Suprapubic skin (tissue), 4 donors: ENCODE data around the gene MTIF3. TPM values are rescaled to one million over a fixed set of nuclear protein-coding genes. Genes with fewer than 3 reads are reported as not detected.

Experiments
- DNase-seq, 2 donors: peaks; one replicate each; pipeline ENCODE4 v3.0.0-alpha.2; 2019; ENCODE audit warnings: low spot score in 2 of 2
- H3K27ac ChIP-seq: fragments of 200-600 bp; sonication (generic); one replicate; pipeline ENCODE4 v1.5.1; 2019
- H3K27me3 ChIP-seq: fragments of 200-600 bp; sonication (generic); one replicate; pipeline ENCODE4 v1.5.1; 2019
- H3K36me3 ChIP-seq: fragments of 200-600 bp; sonication (generic); one replicate; pipeline ENCODE4 v1.5.1; 2019
- H3K4me1 ChIP-seq: fragments of 200-600 bp; sonication (generic); one replicate; pipeline ENCODE4 v1.5.1; 2019
- H3K4me3 ChIP-seq: fragments of 200-600 bp; sonication (generic); one replicate; pipeline ENCODE4 v1.5.1; 2019; ENCODE audit warnings: mild to moderate bottlenecking
- H3K9me3 ChIP-seq: fragments of 200-600 bp; sonication (generic); one replicate; pipeline ENCODE4 v1.5.1; 2019
- EP300 ChIP-seq: sonication (generic); formaldehyde crosslinking; IDR thresholded peaks from one replicate; pipeline ENCODE4 v1.6.1; 2017; ENCODE audit warnings: antibody characterized with exemption
- POLR2A ChIP-seq, 2 donors: fragments of 450-650 bp; IDR thresholded peaks; one replicate each; pipeline ENCODE4 v1.6.1; 2017; ENCODE audit warnings: antibody characterized with exemption in 2 of 2, mild to moderate bottlenecking in 2 of 2, moderate library complexity in 2 of 2
- POLR2AphosphoS5 ChIP-seq, 3 donors: sonication (generic); formaldehyde crosslinking; IDR thresholded peaks; one replicate each; pipeline ENCODE4 v1.6.1; 2017; ENCODE audit warnings: antibody characterized with exemption in 3 of 3
- WGBS: methylation state at CpG from one replicate; pipeline ENCODE4 v1.1.5; 2018; 5-methylcytosine and 5-hydroxymethylcytosine counted together
- total RNA-seq, 4 donors: library from RNA; depleted of rRNA; stranded (reverse); fragments of >200 nt; gene quantifications; one replicate each; pipeline ENCODE4 v1.1.0, GENCODE V29; 2016
- TF ChIP-seq, protein P1 (sequence below), 2 donors: fragments of 200-600 bp in 1 of 2; fragments of 450-650 bp in 1 of 2; sonication (generic) in 1 of 2; IDR thresholded peaks; one replicate each; pipeline ENCODE4 v1.5.1; 2016 to 2019; ENCODE audit warnings: antibody characterized with exemption in 2 of 2, mild to moderate bottlenecking in 1 of 2, moderate library complexity in 1 of 2

MTIF3 gene
- total RNA-seq, 4 donors from 2014 or later: 42.1 to 66.9 (median 48.0) TPM

- peak in 1 of 2 donors; percentile 79 for DNase-seq
- H3K4me1 ChIP-seq: peaks cover 12% of the 10 kb centered on the region
- peaks cover 5% of the 10 kb centered on the region for H3K27me3 ChIP-seq
- no peak overlapping the region for H3K4me3 ChIP-seq
- no peak for TF ChIP-seq EP300
- TF ChIP-seq, protein P1, sequence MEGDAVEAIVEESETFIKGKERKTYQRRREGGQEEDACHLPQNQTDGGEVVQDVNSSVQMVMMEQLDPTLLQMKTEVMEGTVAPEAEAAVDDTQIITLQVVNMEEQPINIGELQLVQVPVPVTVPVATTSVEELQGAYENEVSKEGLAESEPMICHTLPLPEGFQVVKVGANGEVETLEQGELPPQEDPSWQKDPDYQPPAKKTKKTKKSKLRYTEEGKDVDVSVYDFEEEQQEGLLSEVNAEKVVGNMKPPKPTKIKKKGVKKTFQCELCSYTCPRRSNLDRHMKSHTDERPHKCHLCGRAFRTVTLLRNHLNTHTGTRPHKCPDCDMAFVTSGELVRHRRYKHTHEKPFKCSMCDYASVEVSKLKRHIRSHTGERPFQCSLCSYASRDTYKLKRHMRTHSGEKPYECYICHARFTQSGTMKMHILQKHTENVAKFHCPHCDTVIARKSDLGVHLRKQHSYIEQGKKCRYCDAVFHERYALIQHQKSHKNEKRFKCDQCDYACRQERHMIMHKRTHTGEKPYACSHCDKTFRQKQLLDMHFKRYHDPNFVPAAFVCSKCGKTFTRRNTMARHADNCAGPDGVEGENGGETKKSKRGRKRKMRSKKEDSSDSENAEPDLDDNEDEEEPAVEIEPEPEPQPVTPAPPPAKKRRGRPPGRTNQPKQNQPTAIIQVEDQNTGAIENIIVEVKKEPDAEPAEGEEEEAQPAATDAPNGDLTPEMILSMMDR (IDR thresholded peaks at IDR 0.05): peak; percentile 20 to 45
- 25% methylated on average over 11 of the region's 11 CpGs for WGBS
- H3K36me3 ChIP-seq: no peaks in the 10 kb centered on the region
- no peaks in the 10 kb centered on the region for H3K9me3 ChIP-seq
- H3K27ac ChIP-seq: no peak overlapping the region
These were observed 31.4 kb upstream of the MTIF3 start for GRCh38 chr13:27481766-27482165.

DNA sequence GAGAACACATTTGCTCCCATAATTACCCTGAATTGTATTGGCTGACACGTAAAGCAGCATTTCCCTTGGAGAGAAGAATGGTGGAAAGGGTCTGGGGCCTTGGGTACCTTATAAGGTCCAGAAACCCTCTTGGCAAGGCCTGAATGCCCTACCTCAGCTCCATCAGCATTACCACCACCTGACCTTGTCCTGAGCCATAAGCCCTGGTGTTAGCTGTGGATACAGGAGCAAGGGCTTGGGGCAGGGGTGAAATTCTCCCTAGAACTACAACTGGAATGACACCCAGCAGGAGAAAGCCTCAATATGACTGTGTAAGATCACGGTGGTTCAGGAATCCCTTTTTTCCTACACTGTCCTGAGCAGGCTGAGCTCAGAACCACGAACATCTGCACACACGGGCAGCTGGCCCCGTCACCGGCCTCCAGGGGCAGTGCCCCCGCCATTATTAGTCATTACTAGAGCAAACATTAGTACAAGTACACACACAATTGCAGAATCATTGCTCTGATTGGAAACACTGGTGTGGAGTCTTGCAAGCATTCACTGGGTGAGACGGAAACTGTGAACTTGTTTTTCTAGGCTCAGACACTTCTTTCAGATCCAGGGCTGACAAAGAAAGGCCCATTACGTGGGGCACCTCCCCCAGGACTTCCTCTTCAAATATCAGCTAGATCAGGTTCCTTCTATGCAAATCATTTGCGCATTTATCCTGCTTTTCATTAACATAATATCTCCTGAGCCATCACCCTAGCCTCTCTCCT lies 26.8 kb upstream of the MTIF3 start:
- H3K27ac ChIP-seq: no peak overlapping the region
- H3K27me3 ChIP-seq: peaks cover 5% of the 10 kb centered on the region
- no peak overlapping the region for H3K4me3 ChIP-seq
- WGBS: 47% methylated on average over 10 of the region's 10 CpGs
- TF ChIP-seq EP300 (no peak), POLR2A (IDR thresholded peaks at IDR 0.05) (no peak), POLR2AphosphoS5 (IDR thresholded peaks at IDR 0.05) (no peak)
- TF ChIP-seq, protein P1 (IDR thresholded peaks at IDR 0.05): no peak
- DNase-seq: peak in 1 of 2 donors; percentile 26
- peaks cover 12% of the 10 kb centered on the region for H3K4me1 ChIP-seq
- H3K9me3 ChIP-seq: no peaks in the 10 kb centered on the region
- no peaks in the 10 kb centered on the region for H3K36me3 ChIP-seq

- Histone ChIP-seq H3K9me3 (no peaks in the 10 kb centered on the region), H3K27ac (no peak overlapping the region), H3K27me3 (no peaks in the 10 kb centered on the region), H3K4me1 (peaks cover 12% of the 10 kb centered on the region), H3K36me3 (no peaks in the 10 kb centered on the region), H3K4me3 (no peak overlapping the region)
- TF ChIP-seq EP300 (no peak), POLR2A (IDR thresholded peaks at IDR 0.05) (no peak), POLR2AphosphoS5 (IDR thresholded peaks at IDR 0.05) (no peak)
- TF ChIP-seq, protein P1 (IDR thresholded peaks at IDR 0.05): no peak
- peak in 1 of 2 donors; percentile 45 for DNase-seq
- WGBS: 92% methylated on average over 13 of the region's 13 CpGs
These were observed 24.4 kb upstream of the MTIF3 start for GRCh38 chr13:27474751-27475268.

DNA sequence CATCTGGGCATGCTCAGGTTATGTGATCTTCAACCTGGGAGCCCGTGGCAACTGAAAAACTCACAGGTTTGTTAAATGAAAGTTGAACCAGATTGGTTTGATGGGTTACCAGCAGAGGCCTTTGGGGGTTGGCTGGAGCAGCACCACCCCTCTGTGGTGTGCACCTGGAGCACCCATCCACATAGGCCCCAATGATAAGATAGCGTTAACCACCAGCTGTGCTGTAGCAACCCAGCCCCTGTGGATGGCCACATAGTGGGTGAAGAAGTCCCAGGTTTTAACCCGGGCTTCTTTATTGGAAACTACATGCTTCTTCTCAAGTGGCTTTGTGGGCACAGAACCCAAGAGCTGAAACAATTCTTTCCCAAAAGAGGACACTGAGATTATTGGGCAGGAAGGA lies 22.6 kb upstream of the MTIF3 start:
- H3K4me1 ChIP-seq: peaks cover 12% of the 10 kb centered on the region
- H3K27me3 ChIP-seq: no peaks in the 10 kb centered on the region
- no peaks in the 10 kb centered on the region for H3K36me3 ChIP-seq
- H3K9me3 ChIP-seq: no peaks in the 10 kb centered on the region
- no peak overlapping the region for H3K27ac ChIP-seq
- peak in 1 of 2 donors; percentile 50 for DNase-seq
- no peak overlapping the region for H3K4me3 ChIP-seq
- WGBS: 93% methylated on average over 3 of the region's 3 CpGs
- TF ChIP-seq POLR2A (IDR thresholded peaks at IDR 0.05) (no peak), EP300 (no peak), POLR2AphosphoS5 (IDR thresholded peaks at IDR 0.05) (no peak)
- TF ChIP-seq, protein P1 (IDR thresholded peaks at IDR 0.05): no peak

DNA sequence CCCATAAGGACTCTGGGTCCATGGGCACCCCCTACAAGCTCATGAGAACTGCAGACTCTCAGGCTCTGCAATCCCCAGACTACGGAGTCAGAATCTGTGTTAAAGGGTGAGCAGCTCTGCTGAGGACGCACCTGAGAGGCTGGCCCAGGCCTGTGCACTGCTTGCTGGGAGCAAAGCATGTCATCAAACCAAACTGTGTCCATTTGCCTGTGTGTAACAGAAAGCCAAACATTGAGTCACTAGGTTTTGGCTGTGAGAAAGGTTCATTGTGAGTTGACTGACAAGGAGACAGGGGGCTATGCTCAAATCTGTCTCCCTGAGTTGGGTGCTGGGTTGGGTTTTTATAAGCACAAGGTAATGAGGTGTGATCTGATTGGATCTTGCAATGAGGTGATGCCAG lies 22.1 kb upstream of the MTIF3 start:
- TF ChIP-seq POLR2AphosphoS5 (IDR thresholded peaks at IDR 0.05) (no peak), POLR2A (IDR thresholded peaks at IDR 0.05) (no peak), EP300 (no peak)
- TF ChIP-seq, protein P1 (IDR thresholded peaks at IDR 0.05): no peak
- H3K4me1 ChIP-seq: peaks cover 7% of the 10 kb centered on the region
- 100% methylated on average over 2 of the region's 2 CpGs for WGBS
- no peak overlapping the region for H3K4me3 ChIP-seq
- no peaks in the 10 kb centered on the region for H3K36me3 ChIP-seq
- no peaks in the 10 kb centered on the region for H3K9me3 ChIP-seq
- DNase-seq: no peak
- H3K27ac ChIP-seq: no peak overlapping the region
- no peaks in the 10 kb centered on the region for H3K27me3 ChIP-seq
